Left lung (tissue), 10 donors: ENCODE data around the gene APMAP. TPM values are rescaled to one million over a fixed set of nuclear protein-coding genes. Genes with fewer than 3 reads are reported as not detected.
A peak's percentile ranks its signal among the peaks of the same experiment; 100 is the strongest.

Source experiments
- ATAC-seq: fragments of 200-7000 bp; cut with Tn5 transposase; one replicate; pipeline ENCODE4 v1.9.1; 2020; ENCODE audit warnings: moderate library complexity
- DNase-seq, 4 donors: peaks; one replicate each; pipeline ENCODE4 v3.0.0-alpha.2; 2013 to 2020
- H3K27ac ChIP-seq, 2 donors: fragments of 200-600 bp; sonication (generic) in 1 of 2; one replicate each; pipeline versions ENCODE4 v1.5.0 to v1.8.0; 2020 to 2021
- H3K27me3 ChIP-seq, 2 donors: fragments of 200-600 bp; sonication (generic) in 1 of 2; one replicate each; pipeline versions ENCODE4 v1.5.0 to v1.8.0; 2020 to 2021
- H3K36me3 ChIP-seq, 2 donors: fragments of 200-600 bp; sonication (generic) in 1 of 2; one replicate each; pipeline versions ENCODE4 v1.5.0 to v1.8.0; 2020 to 2021
- H3K4me1 ChIP-seq, 2 donors: fragments of 200-600 bp; one replicate each; pipeline ENCODE4 v1.8.0; 2021
- H3K4me3 ChIP-seq, 2 donors: fragments of 200-600 bp; sonication (generic) in 1 of 2; one replicate each; pipeline versions ENCODE4 v1.5.0 to v1.8.0; 2020 to 2021; ENCODE audit warnings: mild to moderate bottlenecking in 1 of 2
- H3K9me3 ChIP-seq, 2 donors: fragments of 200-600 bp; sonication (generic) in 1 of 2; one replicate each; pipeline versions ENCODE4 v1.5.0 to v1.8.0; 2020 to 2021
- intact Hi-C, 2 donors: fragments of 100-400 bp; cut with DNase I; formaldehyde crosslinking; loops; one replicate each; pipeline versions ENCODE4 v1.11.2 to v1.14.2; 2022
- polyA plus RNA-seq, 6 donors: library from polyadenylated mRNA; unstranded; fragments of 120-200 nt; gene quantifications; one replicate each; pipeline ENCODE4 v1.2.1, GENCODE V29; 2013; ENCODE audit not compliant: insufficient read length in 6 of 6
- total RNA-seq, 2 donors: library from RNA; stranded (reverse); fragmentation: NEBNext Ultra II Directional; extraction: Animal tissue kit (Norgen Biotek cat#: 25700); gene quantifications; one replicate each; pipeline ENCODE4 v1.2.1, GENCODE V29; 2021
- TF ChIP-seq, protein P1 (sequence below), 2 donors: fragments of 200-600 bp; sonication (generic) in 1 of 2; IDR thresholded peaks; one replicate each; pipeline versions ENCODE4 v1.5.0 to v1.8.0; 2021; ENCODE audit warnings: antibody characterized with exemption in 2 of 2
- donor health status: DM: no; HTN: yes; CAD: no.
- donor health status: DM: no; HTN: no; CAD: no.

APMAP gene
- total and polyA plus RNA-seq, 8 donors = 76.2 to 90.2 (median 83.1) TPM

DNA sequence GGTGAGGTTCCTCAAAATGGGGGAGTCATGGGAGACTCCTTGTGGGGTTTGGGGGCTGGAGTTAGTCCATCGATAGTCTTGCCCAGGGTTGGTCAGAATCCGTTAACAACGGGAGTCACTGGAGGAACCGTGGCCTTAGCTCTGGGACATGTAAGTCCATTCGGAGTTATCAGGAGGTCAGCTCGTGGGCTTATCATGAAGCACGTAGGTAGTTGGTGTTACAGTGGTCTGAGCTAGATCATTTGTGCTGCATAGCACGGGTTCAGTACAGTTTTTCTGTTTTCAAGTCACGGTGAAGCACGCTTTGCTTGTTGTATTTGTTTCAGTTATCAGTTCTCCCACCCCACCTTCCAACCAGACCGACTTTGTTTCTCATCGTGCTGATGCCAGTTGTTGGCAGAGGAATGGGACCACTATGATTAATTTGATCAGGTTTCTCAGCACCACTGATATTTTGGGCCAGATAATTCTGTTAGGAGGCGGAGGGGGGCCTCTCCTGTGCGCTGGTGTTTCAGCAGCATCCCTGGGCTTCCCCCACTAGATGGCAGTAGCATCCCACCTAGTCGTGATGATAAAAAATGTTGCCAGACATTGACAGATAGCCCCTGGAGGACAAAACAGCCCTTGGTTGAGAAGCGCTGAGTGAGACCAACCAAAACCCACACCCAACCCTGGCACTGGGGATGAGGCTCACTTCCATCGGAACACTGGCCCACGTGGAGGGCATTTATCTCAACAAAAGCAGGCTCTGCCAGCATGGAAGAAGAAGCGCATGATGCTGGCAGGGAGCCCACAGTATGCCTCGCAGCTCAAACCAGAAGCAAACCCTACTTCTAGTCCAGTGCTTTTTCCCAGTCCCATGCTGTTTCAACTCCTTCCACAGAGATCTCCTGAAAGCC lies 2.2 kb upstream of the APMAP start:
- no peak overlapping the region for H3K27ac ChIP-seq
- DNase-seq = peak in 3 of 4 donors; percentile 72 to 84 (median 83)
- H3K9me3 ChIP-seq = no peaks in the 10 kb centered on the region
- H3K36me3 ChIP-seq = no peaks in the 10 kb centered on the region
- peak; percentile 65 for ATAC-seq
- no peaks in the 10 kb centered on the region for H3K27me3 ChIP-seq
- intact Hi-C loops = loop anchor here (2.0 to 10.0 kb wide), 3 partner anchors 68 to 180 kb away; no protein-coding TSS in a partner anchor
- H3K4me3 ChIP-seq = no peak overlapping the region
- H3K4me1 ChIP-seq = peaks cover 11 to 44% of the 10 kb centered on the region in 2 donors
- TF ChIP-seq, protein P1, sequence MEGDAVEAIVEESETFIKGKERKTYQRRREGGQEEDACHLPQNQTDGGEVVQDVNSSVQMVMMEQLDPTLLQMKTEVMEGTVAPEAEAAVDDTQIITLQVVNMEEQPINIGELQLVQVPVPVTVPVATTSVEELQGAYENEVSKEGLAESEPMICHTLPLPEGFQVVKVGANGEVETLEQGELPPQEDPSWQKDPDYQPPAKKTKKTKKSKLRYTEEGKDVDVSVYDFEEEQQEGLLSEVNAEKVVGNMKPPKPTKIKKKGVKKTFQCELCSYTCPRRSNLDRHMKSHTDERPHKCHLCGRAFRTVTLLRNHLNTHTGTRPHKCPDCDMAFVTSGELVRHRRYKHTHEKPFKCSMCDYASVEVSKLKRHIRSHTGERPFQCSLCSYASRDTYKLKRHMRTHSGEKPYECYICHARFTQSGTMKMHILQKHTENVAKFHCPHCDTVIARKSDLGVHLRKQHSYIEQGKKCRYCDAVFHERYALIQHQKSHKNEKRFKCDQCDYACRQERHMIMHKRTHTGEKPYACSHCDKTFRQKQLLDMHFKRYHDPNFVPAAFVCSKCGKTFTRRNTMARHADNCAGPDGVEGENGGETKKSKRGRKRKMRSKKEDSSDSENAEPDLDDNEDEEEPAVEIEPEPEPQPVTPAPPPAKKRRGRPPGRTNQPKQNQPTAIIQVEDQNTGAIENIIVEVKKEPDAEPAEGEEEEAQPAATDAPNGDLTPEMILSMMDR (IDR thresholded peaks at IDR 0.05) = peak; percentile 87 to 89

DNA sequence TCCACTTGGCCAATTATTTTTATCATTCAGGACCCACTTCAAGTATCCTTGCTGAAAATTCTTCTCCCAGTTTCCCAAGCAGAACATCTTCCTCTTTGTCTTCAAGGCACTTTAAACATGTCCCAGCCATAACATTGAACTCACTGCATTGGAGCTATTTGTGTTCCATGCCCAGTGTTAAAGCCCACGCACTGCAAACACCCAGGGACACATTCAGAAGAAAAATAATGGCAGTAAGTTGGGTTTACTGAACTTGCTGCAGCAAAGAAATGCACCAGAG lies 1.6 kb upstream of the APMAP start:
- H3K4me3 ChIP-seq = no peak overlapping the region
- H3K9me3 ChIP-seq = no peaks in the 10 kb centered on the region
- no peaks in the 10 kb centered on the region for H3K36me3 ChIP-seq
- DNase-seq = no peak
- ATAC-seq = no peak
- no peak overlapping the region for H3K27ac ChIP-seq
- TF ChIP-seq, protein P1 (IDR thresholded peaks at IDR 0.05) = no peak
- no peaks in the 10 kb centered on the region for H3K27me3 ChIP-seq
- intact Hi-C loops = loop anchor here in 1 of 2 donors (2.0 to 10.0 kb wide), 2 partner anchors 71 to 181 kb away; no protein-coding TSS in a partner anchor
- peaks cover 11 to 50% of the 10 kb centered on the region in 2 donors for H3K4me1 ChIP-seq

DNA sequence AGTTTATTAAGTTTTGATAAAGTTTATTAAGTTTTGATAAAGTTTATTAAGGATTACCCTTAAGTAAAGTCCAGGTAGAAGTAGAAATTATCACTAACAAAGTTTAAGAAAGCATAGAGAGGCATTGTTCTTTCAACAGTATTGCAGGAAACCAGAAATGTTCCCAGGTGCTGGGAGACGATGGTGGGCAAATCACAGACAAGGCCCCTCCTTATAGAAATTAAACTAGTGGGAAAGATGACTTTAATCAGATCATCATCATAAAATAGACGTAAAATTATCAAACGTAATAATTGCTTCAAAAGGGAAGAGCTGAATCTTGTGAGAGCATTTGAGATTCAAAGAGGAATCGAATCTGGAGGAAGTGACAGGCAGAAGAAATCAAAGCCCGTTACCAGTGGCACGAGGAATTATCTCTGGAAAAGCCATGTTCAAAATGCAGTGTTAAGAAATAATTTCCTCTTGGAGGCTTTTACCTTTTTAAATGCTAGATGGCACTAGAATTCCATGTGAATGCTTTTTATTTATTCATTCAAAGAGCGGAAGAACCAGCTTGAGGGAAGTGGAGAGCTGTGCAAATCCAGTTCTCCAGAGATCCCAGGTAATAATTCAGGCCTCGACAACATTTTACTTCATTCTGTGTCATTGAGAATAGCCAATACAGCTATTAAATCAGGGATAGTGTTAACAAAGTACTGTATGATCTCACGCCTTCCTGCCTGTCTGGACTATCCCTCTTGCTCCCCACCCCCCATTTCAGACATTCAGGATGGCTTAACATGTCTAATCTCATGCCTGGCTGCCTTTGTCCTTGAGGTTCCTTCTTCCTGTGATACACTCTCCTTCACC lies 1.0 kb upstream of the APMAP start:
- H3K4me3 ChIP-seq = peak overlapping the region; percentile 89 to 95
- DNase-seq (peak in 2 of 4 donors; percentile 42 to 66), ATAC-seq (peak; percentile 59)
- no peaks in the 10 kb centered on the region for H3K27me3 ChIP-seq
- intact Hi-C loops = loop anchor here in 1 of 2 donors (2.0 to 10.0 kb wide), 2 partner anchors 71 to 181 kb away; no protein-coding TSS in a partner anchor
- H3K9me3 ChIP-seq = no peaks in the 10 kb centered on the region
- peaks cover 11 to 56% of the 10 kb centered on the region in 2 donors for H3K4me1 ChIP-seq
- no peaks in the 10 kb centered on the region for H3K36me3 ChIP-seq
- H3K27ac ChIP-seq = peak overlapping the region; percentile 93 to 96
- TF ChIP-seq, protein P1 (IDR thresholded peaks at IDR 0.05) = peak in 1 of 2 donors; percentile 39

DNA sequence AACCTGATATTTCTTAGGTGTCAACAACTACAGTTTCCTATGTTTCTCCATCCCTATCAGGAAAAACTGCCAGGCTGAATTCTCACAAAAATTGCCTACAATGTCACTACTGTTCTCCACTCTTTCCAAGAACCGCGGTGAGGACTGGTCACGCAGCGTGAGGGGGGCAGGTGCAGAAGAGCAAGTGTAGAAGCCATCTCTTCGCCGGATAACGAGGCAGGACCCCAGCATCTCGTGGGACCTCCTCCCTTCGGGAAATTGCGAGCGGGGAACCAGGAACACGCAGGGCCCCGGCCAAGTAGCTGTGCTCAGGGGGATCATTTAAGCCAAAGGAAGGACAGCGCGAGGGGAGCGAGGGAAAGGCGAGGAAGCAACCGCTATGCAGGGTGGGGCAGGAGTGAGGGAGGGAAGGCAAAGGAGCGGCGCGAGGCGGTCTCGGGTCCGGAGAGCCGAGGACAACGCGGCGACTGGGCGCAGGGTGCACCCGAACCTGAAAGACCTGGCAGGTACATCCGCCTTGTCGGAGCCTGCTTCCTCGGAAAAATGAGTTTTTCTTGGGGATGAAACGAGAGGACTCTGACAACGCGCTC lies 559 bp downstream of the APMAP start:
- TF ChIP-seq, protein P1 (IDR thresholded peaks at IDR 0.05) = no peak
- Histone ChIP-seq H3K9me3 (no peaks in the 10 kb centered on the region), H3K27ac (peak overlapping the region; percentile 93 to 96), H3K4me1 (peaks cover 11 to 72% of the 10 kb centered on the region in 2 donors), H3K36me3 (no peaks in the 10 kb centered on the region), H3K4me3 (peak overlapping the region; percentile 89 to 95), H3K27me3 (no peaks in the 10 kb centered on the region)
- intact Hi-C loops = loop anchor here in 1 of 2 donors (10.0 kb wide), 1 partner anchor 183 kb away; no protein-coding TSS in a partner anchor
- peak; percentile 34 for ATAC-seq
- peak in 3 of 4 donors; percentile 20 to 87 (median 41) for DNase-seq
